Common myeloid progenitor, CD34-positive (primary cell): ENCODE measurements around the gene ATXN7.
A peak's percentile ranks its signal among the peaks of the same experiment; 100 is the strongest.

Experiments
- CTCF ChIA-PET: fragments of 350-600 bp; sonication (Branson Sonifier 250); formaldehyde crosslinking; loops from one replicate; lab custom pipeline; 2021; ENCODE audit warnings: antibody characterized with exemption; lab: Charles Lee
- POLR2A ChIA-PET: fragments of 350-600 bp; sonication (Branson Sonifier 250); formaldehyde crosslinking; loops from one replicate; lab custom pipeline; 2021; ENCODE audit warnings: antibody characterized with exemption; lab: Charles Lee
- DNase-seq, 3 donors: peaks; one replicate each; pipeline versions ENCODE4 v3.0.0 to v3.0.0-alpha.2; 2013
- H3K27ac ChIP-seq, 2 experiments: 1 replicate in 1 of 2; 2 replicates in 1 of 2; pipeline ENCODE4 v1.7.0; 2013; ENCODE audit warnings: inconsistent platforms in 2 of 2, low read length in 2 of 2, mild to moderate bottlenecking in 2 of 2, low read depth in 1 of 2, moderate library complexity in 1 of 2; ENCODE audit not compliant: severe bottlenecking in 2 of 2, insufficient read depth in 1 of 2, poor library complexity in 1 of 2
- H3K27me3 ChIP-seq, 5 experiments: replicated peaks in 2 of 5; 1 replicate in 3 of 5; 2 replicates in 2 of 5; pipeline versions ENCODE4 v1.6.1 to v1.7.0; 2013; ENCODE audit warnings: low read length in 4 of 5, mild to moderate bottlenecking in 2 of 5, moderate library complexity in 2 of 5, inconsistent platforms in 1 of 5; ENCODE audit not compliant: insufficient read depth in 5 of 5, control insufficient read depth in 4 of 5
- H3K36me3 ChIP-seq, 4 experiments: 1 replicate in 2 of 4; 2 replicates in 2 of 4; pipeline versions ENCODE4 v1.6.1 to v1.7.0; 2013; ENCODE audit warnings: low read length in 3 of 4, control low read depth in 1 of 4, mild to moderate bottlenecking in 1 of 4; ENCODE audit not compliant: control insufficient read depth in 4 of 4, insufficient read depth in 4 of 4
- H3K4me1 ChIP-seq, 4 experiments: 1 replicate in 3 of 4; 2 replicates in 1 of 4; pipeline versions ENCODE4 v1.6.1 to v1.7.1; 2013; ENCODE audit warnings: low read length in 3 of 4, mild to moderate bottlenecking in 3 of 4, control low read depth in 1 of 4, inconsistent platforms in 1 of 4, moderate library complexity in 1 of 4; ENCODE audit not compliant: control insufficient read depth in 4 of 4, insufficient read depth in 4 of 4; ENCODE audit errors: control extremely low read depth in 1 of 4
- H3K4me3 ChIP-seq, 7 experiments: 1 replicate in 4 of 7; 2 replicates in 3 of 7; pipeline versions ENCODE4 v1.5.1 to v1.7.0; 2013; ENCODE audit warnings: mild to moderate bottlenecking in 7 of 7, low read length in 6 of 7, moderate library complexity in 6 of 7, inconsistent platforms in 2 of 7, low read depth in 2 of 7, control low read depth in 1 of 7; ENCODE audit not compliant: insufficient read depth in 4 of 7, control insufficient read depth in 1 of 7; ENCODE audit errors: extremely low read depth in 1 of 7
- H3K9me3 ChIP-seq, 5 experiments: 1 replicate in 4 of 5; 2 replicates in 1 of 5; pipeline versions ENCODE4 v1.6.1 to v1.7.1; 2013; ENCODE audit warnings: low read length in 4 of 5, mild to moderate bottlenecking in 2 of 5, inconsistent platforms in 1 of 5, low read depth in 1 of 5, moderate library complexity in 1 of 5; ENCODE audit not compliant: control insufficient read depth in 4 of 5, insufficient read depth in 2 of 5; ENCODE audit errors: control extremely low read depth in 1 of 5
- WGBS: methylation state at CpG from one replicate; pipeline ENCODE4 v1.1.5; 2013; ENCODE audit not compliant: insufficient coverage; 5-methylcytosine and 5-hydroxymethylcytosine counted together

The ATXN7 gene

GRCh38 chr3:63932509-63933212 lies 69.0 kb downstream of the ATXN7 start:
- 86% methylated on average over 1 of the region's 3 CpGs for WGBS
- ChIA-PET POLR2A (interaction anchor here (0.8 kb wide), 1 partner anchor 11 kb away, joined by 4 read pairs; no protein-coding TSS in a partner anchor), CTCF (interaction anchor here (1.2 kb wide), 1 partner anchor 22 kb away, joined by 3 read pairs; no protein-coding TSS in a partner anchor)
- Histone ChIP-seq H3K27ac (peak overlapping the region in 1 of 2 experiments; percentile 43), H3K4me1 (peaks cover 12 to 44% (median 33%) of the 10 kb centered on the region in 4 experiments), H3K27me3 (no peaks in the 10 kb centered on the region), H3K36me3 (peaks cover 0 to 22% (median 2%) of the 10 kb centered on the region in 4 experiments), H3K4me3 (no peak overlapping the region), H3K9me3 (no peaks in the 10 kb centered on the region)
- no peak for DNase-seq

DNA sequence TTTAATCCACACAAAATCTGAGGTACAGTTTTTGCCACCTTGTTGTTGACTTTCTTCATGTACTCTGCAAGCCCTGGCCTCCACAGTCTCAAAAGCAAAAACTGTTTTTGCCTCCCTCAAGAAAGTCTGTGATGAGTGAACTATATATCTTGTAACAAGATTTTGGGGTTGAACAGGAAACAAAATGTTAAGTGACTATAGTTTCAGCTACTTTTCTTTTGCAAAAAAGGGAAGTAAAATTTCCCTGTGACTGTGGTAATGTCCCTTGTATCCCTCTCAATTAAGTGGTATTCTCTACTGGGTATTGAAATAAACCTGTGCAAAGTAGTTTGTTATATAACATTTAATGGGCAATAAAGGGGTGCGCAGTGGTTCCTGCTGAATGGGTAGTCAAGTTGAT lies 69.8 kb downstream of the ATXN7 start:
- peaks cover 2 to 20% (median 2%) of the 10 kb centered on the region in 4 experiments for H3K36me3 ChIP-seq
- peaks cover 14 to 48% (median 38%) of the 10 kb centered on the region in 4 experiments for H3K4me1 ChIP-seq
- H3K27me3 ChIP-seq: no peaks in the 10 kb centered on the region
- H3K4me3 ChIP-seq: peak overlapping the region in 2 of 7 experiments; percentile 8 to 35
- WGBS: 100% methylated on average over 1 of the region's 1 CpG
- POLR2A ChIA-PET: interaction anchor here (0.7 to 0.8 kb wide), 2 partner anchors 11 to 18 kb away, joined by 3 to 4 read pairs; no protein-coding TSS in a partner anchor
- CTCF ChIA-PET: interaction anchor here (1.0 to 1.2 kb wide), 3 partner anchors 12 to 45 kb away, joined by 3 to 4 read pairs (median 3); no protein-coding TSS in a partner anchor
- peak; percentile 45 to 83 (median 78) for DNase-seq
- H3K27ac ChIP-seq: peak overlapping the region in 1 of 2 experiments; percentile 25
- H3K9me3 ChIP-seq: no peaks in the 10 kb centered on the region

GRCh38 chr3:63934041-63934866 lies 70.6 kb downstream of the ATXN7 start:
- H3K36me3 ChIP-seq: peaks cover 2 to 23% (median 4%) of the 10 kb centered on the region in 4 experiments
- H3K4me3 ChIP-seq: no peak overlapping the region
- peak in 2 of 3 donors; percentile 68 to 72 for DNase-seq
- POLR2A ChIA-PET: interaction anchor here (0.7 kb wide), 1 partner anchor 17 kb away, joined by 3 read pairs; no protein-coding TSS in a partner anchor
- no peaks in the 10 kb centered on the region for H3K9me3 ChIP-seq
- H3K27ac ChIP-seq: no peak overlapping the region
- CTCF ChIA-PET: interaction anchor here (1.0 to 1.2 kb wide), 4 partner anchors 11 to 44 kb away, joined by 3 to 4 read pairs (median 3); no protein-coding TSS in a partner anchor
- H3K27me3 ChIP-seq: no peaks in the 10 kb centered on the region
- WGBS: 94% methylated on average over 4 of the region's 6 CpGs
- peaks cover 14 to 48% (median 38%) of the 10 kb centered on the region in 4 experiments for H3K4me1 ChIP-seq

DNA sequence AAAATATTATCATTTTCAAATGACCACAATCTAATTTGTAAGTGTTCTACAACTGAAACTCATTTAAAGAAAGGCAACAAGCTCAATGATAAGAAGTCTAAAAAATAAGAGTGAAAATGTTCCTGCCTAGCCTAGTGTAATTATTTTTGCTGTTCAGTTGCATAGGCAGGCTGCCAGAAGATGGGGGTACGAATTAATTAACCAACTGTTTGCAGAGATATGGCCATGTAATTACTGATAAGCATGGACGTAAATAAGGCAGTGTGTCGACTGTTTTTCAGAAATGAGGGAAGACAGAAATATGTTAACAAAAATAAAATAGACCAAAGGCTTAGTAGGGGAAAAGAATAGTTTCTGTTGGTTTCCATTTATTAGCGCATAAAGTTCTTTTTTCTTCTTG lies 73.3 kb downstream of the ATXN7 start:
- POLR2A ChIA-PET: no interaction called here
- WGBS: 53% methylated on average over 4 of the region's 4 CpGs

DNA sequence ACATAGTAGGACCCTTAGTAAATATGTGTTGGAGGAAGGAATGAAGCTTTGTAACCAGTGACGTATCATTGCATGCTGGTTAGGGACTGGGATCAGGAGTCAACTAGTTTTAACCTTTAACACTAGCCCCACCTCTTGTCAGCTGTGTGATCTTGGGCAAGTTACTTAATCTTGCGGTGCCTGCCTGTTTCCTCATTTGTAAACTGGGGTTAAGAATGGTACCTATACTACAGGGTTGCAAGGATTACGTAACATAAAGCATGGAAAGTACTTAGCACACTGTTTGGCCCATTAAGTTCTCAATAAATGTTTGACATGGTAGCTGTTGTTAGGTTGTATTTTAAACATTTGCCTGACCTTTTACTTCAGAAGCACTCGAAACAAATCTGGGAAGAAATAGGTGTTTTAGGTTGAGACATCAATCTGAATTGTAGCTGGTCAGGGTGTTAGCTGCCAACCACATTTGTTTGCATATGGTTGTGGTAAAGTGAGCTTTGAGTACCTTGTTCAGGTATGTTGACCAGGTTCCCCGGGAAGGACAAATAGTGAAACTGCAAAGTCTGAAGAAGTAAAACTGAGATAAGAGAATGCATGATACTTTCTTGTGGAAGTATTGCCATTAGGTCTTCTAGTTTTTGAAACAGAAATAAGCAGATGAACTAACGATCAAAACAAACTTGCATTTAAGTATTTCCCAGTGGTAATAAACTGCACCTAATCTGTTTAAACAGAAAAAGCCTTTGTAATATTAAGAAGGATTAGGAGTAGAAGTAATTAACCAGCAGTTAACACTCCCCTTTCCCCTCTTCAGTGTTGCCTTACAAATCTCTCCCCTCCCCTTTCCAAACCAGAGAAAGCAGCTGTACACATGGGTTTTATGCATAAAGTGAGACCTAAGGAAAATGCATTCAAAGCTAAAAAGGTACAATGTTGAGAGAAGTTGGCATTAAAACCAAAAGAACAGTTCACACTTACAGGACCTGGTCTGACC lies 74.3 kb downstream of the ATXN7 start:
- ChIA-PET CTCF (interaction anchor here (0.8 to 2.3 kb wide), 7 partner anchors 9 to 38 kb away, joined by 3 to 9 read pairs (median 4); partner anchors contain the start of gene SCAANT1), POLR2A (no interaction called here)
- no peak overlapping the region for H3K4me3 ChIP-seq
- 100% methylated on average over 1 of the region's 6 CpGs for WGBS
- peak in 1 of 3 donors; percentile 39 for DNase-seq
- H3K36me3 ChIP-seq: peaks cover 0 to 31% (median 5%) of the 10 kb centered on the region in 4 experiments
- no peak overlapping the region for H3K27ac ChIP-seq
- no peaks in the 10 kb centered on the region for H3K9me3 ChIP-seq
- H3K4me1 ChIP-seq: peaks cover 7 to 34% (median 28%) of the 10 kb centered on the region in 4 experiments
- H3K27me3 ChIP-seq: no peaks in the 10 kb centered on the region

More for the DNA sequence above, 73.3 kb downstream of the ATXN7 start:
- Histone ChIP-seq H3K27ac (peak overlapping the region; percentile 6 to 27), H3K4me1 (peaks cover 14 to 40% (median 38%) of the 10 kb centered on the region in 4 experiments), H3K36me3 (peaks cover 0 to 31% (median 5%) of the 10 kb centered on the region in 4 experiments), H3K9me3 (no peaks in the 10 kb centered on the region), H3K4me3 (no peak overlapping the region), H3K27me3 (no peaks in the 10 kb centered on the region)
- CTCF ChIA-PET: interaction anchor here (1.2 to 2.3 kb wide), 2 partner anchors 8 to 39 kb away, joined by 5 to 9 read pairs; no protein-coding TSS in a partner anchor
- peak; percentile 40 to 71 (median 58) for DNase-seq

GRCh38 chr3:63940389-63940757 lies 76.7 kb downstream of the ATXN7 start:
- Histone ChIP-seq H3K27me3 (no peaks in the 10 kb centered on the region), H3K36me3 (peaks cover 0 to 32% (median 10%) of the 10 kb centered on the region in 4 experiments), H3K4me3 (no peak overlapping the region), H3K4me1 (peaks cover 2 to 21% (median 8%) of the 10 kb centered on the region in 4 experiments), H3K27ac (no peak overlapping the region), H3K9me3 (no peaks in the 10 kb centered on the region)
- CTCF ChIA-PET: interaction anchor here (2.8 kb wide), 1 partner anchor 11 kb away, joined by 6 read pairs; no protein-coding TSS in a partner anchor
- no CpG with 5 or more reads among the region's 4 CpGs for WGBS
- POLR2A ChIA-PET: no interaction called here
- no peak for DNase-seq
